DLD1 (cell line): Measurements from ENCODE around the gene FLYWCH2.
"Not testable (repeated sequence)": the region's sequence is repeated elsewhere in the genome, so short reads cannot be mapped to it uniquely, and the experiment has no call there.

ENCODE experiments used
- in situ Hi-C: cut with HindIII; loops from 2 replicates; pipeline ENCODE4 v1.10.0; 2017; ENCODE audit warnings: low sequenced_read_pairs

Gene FLYWCH2

GRCh38 chr16:2937170-2937569 is 54.2 kb downstream of the FLYWCH2 start:
- in situ Hi-C loops = no loop called here

DNA sequence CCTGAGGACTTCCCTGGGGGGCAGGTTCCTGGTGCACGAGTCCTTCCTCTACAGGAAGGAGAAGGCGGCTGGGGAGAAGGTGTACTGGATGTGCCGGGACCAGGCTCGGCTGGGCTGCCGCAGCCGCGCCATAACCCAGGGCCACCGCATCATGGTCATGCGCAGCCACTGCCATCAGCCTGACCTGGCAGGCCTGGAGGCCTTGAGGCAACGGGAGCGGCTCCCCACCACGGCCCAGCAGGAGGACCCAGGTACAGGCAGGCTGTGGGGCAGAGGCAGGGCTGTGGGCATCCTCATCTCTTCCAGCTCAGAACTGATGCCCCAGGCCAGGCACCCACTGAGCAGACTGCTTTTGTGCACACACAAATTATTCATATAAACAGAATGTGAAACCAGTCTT is 55.2 kb downstream of the FLYWCH2 start:
- in situ Hi-C loops = no loop called here

DNA sequence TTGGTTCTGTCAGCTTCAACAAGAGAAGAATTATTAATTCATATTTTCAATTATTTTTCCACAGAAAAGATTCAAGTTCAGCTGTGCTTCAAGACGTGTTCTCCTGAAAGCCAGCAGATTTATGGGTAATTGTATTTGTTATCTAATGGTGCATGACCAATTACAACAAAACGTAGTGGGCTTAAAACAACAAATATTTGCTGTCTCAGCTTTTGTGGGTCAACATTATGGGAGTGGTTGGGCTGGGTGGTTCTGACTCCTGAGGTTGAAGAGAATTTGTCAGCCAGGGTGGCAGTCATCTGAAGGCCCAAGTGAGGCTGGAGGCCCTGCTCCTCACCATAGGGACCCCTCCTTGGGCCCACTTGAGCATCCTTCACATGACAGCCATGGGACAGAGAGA is 57.0 kb downstream of the FLYWCH2 start:
- in situ Hi-C loops = no loop called here

GRCh38 chr16:2942045-2942444 is 59.0 kb downstream of the FLYWCH2 start:
- in situ Hi-C loops = no loop called here

DNA sequence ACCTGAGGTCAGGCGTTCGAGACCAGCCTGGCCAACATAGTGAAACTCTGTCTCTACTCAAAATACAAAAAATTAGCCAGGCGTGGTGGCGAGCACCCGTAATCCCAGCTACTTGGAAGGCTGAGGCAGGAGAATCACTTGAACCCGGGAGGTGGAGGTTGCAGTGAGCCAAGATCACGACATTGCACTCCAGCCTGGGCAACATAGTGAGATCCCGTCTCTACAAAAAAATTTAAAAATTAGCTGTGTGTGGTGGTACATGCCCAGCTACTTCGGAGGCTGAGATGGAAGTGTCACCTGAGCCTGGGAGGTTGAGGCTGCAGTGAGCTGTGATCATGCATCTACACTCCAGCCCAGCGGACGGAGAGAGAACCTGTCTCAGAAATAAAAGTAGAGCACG is 60.7 kb downstream of the FLYWCH2 start:
- in situ Hi-C loops = not testable (repeated sequence)

GRCh38 chr16:2946649-2947048 is 63.6 kb downstream of the FLYWCH2 start:
- in situ Hi-C loops = no loop called here
